HepG2 (cell line): Measurements from ENCODE around the gene SOCS1. TPM values are rescaled to one million over a fixed set of nuclear protein-coding genes. Genes with fewer than 3 reads are reported as not detected.
A peak's percentile ranks its signal among the peaks of the same experiment; 100 is the strongest.

Experiments
- ARNTL ChIP-seq: sonication (generic); formaldehyde crosslinking; IDR thresholded peaks from 2 replicates; pipeline ENCODE4 v1.4.0; 2020; ENCODE audit warnings: mild to moderate bottlenecking, missing genetic modification reagents
- CEBPB ChIP-seq: IDR thresholded peaks from 2 replicates; pipeline ENCODE4 v1.6.1; 2011; ENCODE audit warnings: low read depth, low read length, improper control_type of control experiment, borderline replicate concordance
- CEBPG ChIP-seq: IDR thresholded peaks from 2 replicates; pipeline ENCODE4 v1.6.1; 2016
- ETV5 ChIP-seq: IDR thresholded peaks from 2 replicates; pipeline ENCODE4 v1.6.1; 2018; ENCODE audit warnings: missing biosample characterization, missing genetic modification reagents, inconsistent platforms, borderline replicate concordance
- FOXK1 ChIP-seq: sonication (generic); formaldehyde crosslinking; IDR thresholded peaks from 2 replicates; pipeline ENCODE4 v1.4.0; 2020; ENCODE audit warnings: low read depth, missing genetic modification reagents, borderline replicate concordance
- GFI1 ChIP-seq: sonication (generic); formaldehyde crosslinking; IDR thresholded peaks from 2 replicates; pipeline ENCODE4 v1.5.0; 2020; ENCODE audit warnings: missing genetic modification reagents, mild to moderate bottlenecking, borderline replicate concordance
- GTF2F1 ChIP-seq: fragments of 150-350 bp; IDR thresholded peaks from 2 replicates; pipeline ENCODE4 v1.6.1; 2014; ENCODE audit warnings: low read length
- HDAC1 ChIP-seq: sonication (generic); formaldehyde crosslinking; IDR thresholded peaks from 2 replicates; pipeline ENCODE4 v1.5.1; 2020; ENCODE audit warnings: mild to moderate bottlenecking, missing genetic modification reagents
- HNF4A ChIP-seq: sonication (generic); formaldehyde crosslinking; IDR thresholded peaks from 2 replicates; pipeline ENCODE4 v1.4.0; 2020; ENCODE audit warnings: missing genetic modification reagents
- HNRNPL ChIP-seq: fragments of 200-400 bp; formaldehyde crosslinking; IDR thresholded peaks from 2 replicates; pipeline ENCODE4 v1.6.1; 2017; ENCODE audit warnings: mild to moderate bottlenecking, low read depth, low read length
- IRF2 ChIP-seq: IDR thresholded peaks from 2 replicates; pipeline ENCODE4 v1.6.1; 2018; ENCODE audit warnings: missing genetic modification reagents, missing compliant biosample characterization
- ISX ChIP-seq: sonication (generic); formaldehyde crosslinking; conservative IDR thresholded peaks from 2 replicates; pipeline ENCODE4 v1.5.0; 2020; ENCODE audit warnings: missing genetic modification reagents
- TEAD3 ChIP-seq: optimal IDR thresholded peaks from 2 replicates; pipeline ENCODE3; 2016; ENCODE audit warnings: borderline replicate concordance
- TGIF2 ChIP-seq: IDR thresholded peaks from 2 replicates; pipeline ENCODE4 v1.6.1; 2016; ENCODE audit warnings: control low read depth, missing compliant biosample characterization
- ZFP62 ChIP-seq: sonication (generic); formaldehyde crosslinking; IDR thresholded peaks from 2 replicates; pipeline ENCODE4 v1.4.0; 2020; ENCODE audit warnings: missing genetic modification reagents
- ZMYM2 ChIP-seq: sonication (generic); formaldehyde crosslinking; IDR thresholded peaks from 2 replicates; pipeline ENCODE4 v1.8.0; 2022; ENCODE audit warnings: mild to moderate bottlenecking, missing genetic modification reagents
- ZNF30 ChIP-seq: sonication (generic); formaldehyde crosslinking; IDR thresholded peaks from 2 replicates; pipeline ENCODE4 v1.5.0; 2020; ENCODE audit warnings: mild to moderate bottlenecking, missing genetic modification reagents
- ZNF619 ChIP-seq: sonication (generic); formaldehyde crosslinking; IDR thresholded peaks from 2 replicates; pipeline ENCODE4 v1.4.0; 2020; ENCODE audit warnings: mild to moderate bottlenecking, missing genetic modification reagents
- polyA plus RNA-seq, 8 experiments: library from polyadenylated mRNA; depleted of rRNA in 3 of 8; stranded (reverse) in 7 of 8; unstranded in 1 of 8; fragments of >200 nt; fragmentation: Illumina TruSeq in 4 of 8; extraction: Trizol in 4 of 8; gene quantifications; 2 replicates each; pipeline versions ENCODE4 v1.2.1 to v1.2.3, GENCODE V29; 2011 to 2016; ENCODE audit warnings: low read depth in 4 of 8, missing spikeins in 1 of 8, mixed read lengths in 1 of 8; ENCODE audit not compliant: insufficient read depth in 1 of 8
- total RNA-seq, 5 experiments: library from RNA; depleted of rRNA; stranded (reverse); fragments of >200 nt; fragmentation: Illumina TruSeq; extraction: Trizol; gene quantifications; 2 replicates each; pipeline ENCODE4 v1.2.3, GENCODE V29; 2016; ENCODE audit warnings: low read depth in 1 of 5
- TF ChIP-seq, protein P1 (sequence below): sonication (generic); formaldehyde crosslinking; IDR thresholded peaks from 2 replicates; pipeline ENCODE4 v1.4.0; 2020; ENCODE audit warnings: low read depth, missing genetic modification reagents
- TF ChIP-seq, protein P2 (sequence below): sonication (generic); formaldehyde crosslinking; IDR thresholded peaks from 2 replicates; pipeline ENCODE4 v1.8.0; 2022; ENCODE audit warnings: mild to moderate bottlenecking, missing genetic modification reagents; ENCODE audit not compliant: insufficient replicate concordance
- TF ChIP-seq, protein P3 (sequence below): sonication (generic); formaldehyde crosslinking; IDR thresholded peaks from 2 replicates; pipeline ENCODE4 v1.4.0; 2020; ENCODE audit warnings: missing genetic modification reagents
- TF ChIP-seq, protein P4 (sequence below): sonication (generic); formaldehyde crosslinking; IDR thresholded peaks from 2 replicates; pipeline ENCODE4 v1.4.0; 2020; ENCODE audit warnings: missing genetic modification reagents

The SOCS1 gene
- total and polyA plus RNA-seq, 2 of the 13 experiments (the other 11 are each of a cell fraction or from before 2014, with no cell fraction given) = 5.3 to 6.3 TPM

- TF ChIP-seq ETV5 (CRISPR knock-in tag) (peak; percentile 34; the same call in 1 of the 2 replicates), CEBPG (CRISPR knock-in tag) (peak; percentile 66), FOXK1 (CRISPR knock-in tag) (peak; percentile 61; the same call in 1 of the 2 replicates), HDAC1 (CRISPR knock-in tag) (peak; percentile 44; the same call in 1 of the 2 replicates), ARNTL (0 out of 2 replicates have a peak, but pooled peaks have one; percentile 46), HNRNPL (peak; percentile 78), HNF4A (peak; percentile 80), ISX (CRISPR knock-in tag) (no peak), GFI1 (CRISPR knock-in tag) (peak; percentile 69; the same call in 1 of the 2 replicates), ZNF619 (no peak), ZMYM2 (CRISPR knock-in tag) (0 out of 2 replicates have a peak, but pooled peaks have one; percentile 13), ZFP62 (CRISPR knock-in tag) (no peak), CEBPB (peak; percentile 85; the same call in 1 of the 2 replicates), TEAD3 (CRISPR knock-in tag) (no peak), TGIF2 (CRISPR knock-in tag) (peak; percentile 90), IRF2 (CRISPR knock-in tag) (no peak), GTF2F1 (no peak), ZNF30 (CRISPR knock-in tag) (no peak)
- TF ChIP-seq, protein P1, sequence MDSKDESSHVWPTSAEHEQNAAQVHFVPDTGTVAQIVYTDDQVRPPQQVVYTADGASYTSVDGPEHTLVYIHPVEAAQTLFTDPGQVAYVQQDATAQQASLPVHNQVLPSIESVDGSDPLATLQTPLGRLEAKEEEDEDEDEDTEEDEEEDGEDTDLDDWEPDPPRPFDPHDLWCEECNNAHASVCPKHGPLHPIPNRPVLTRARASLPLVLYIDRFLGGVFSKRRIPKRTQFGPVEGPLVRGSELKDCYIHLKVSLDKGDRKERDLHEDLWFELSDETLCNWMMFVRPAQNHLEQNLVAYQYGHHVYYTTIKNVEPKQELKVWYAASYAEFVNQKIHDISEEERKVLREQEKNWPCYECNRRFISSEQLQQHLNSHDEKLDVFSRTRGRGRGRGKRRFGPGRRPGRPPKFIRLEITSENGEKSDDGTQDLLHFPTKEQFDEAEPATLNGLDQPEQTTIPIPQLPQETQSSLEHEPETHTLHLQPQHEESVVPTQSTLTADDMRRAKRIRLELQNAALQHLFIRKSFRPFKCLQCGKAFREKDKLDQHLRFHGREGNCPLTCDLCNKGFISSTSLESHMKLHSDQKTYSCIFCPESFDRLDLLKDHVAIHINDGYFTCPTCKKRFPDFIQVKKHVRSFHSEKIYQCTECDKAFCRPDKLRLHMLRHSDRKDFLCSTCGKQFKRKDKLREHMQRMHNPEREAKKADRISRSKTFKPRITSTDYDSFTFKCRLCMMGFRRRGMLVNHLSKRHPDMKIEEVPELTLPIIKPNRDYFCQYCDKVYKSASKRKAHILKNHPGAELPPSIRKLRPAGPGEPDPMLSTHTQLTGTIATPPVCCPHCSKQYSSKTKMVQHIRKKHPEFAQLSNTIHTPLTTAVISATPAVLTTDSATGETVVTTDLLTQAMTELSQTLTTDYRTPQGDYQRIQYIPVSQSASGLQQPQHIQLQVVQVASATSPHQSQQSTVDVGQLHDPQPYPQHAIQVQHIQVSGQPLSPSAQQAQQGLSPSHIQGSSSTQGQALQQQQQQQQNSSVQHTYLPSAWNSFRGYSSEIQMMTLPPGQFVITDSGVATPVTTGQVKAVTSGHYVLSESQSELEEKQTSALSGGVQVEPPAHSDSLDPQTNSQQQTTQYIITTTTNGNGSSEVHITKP = no peak; the same call in 1 of the 2 replicates
- TF ChIP-seq, protein P2, sequence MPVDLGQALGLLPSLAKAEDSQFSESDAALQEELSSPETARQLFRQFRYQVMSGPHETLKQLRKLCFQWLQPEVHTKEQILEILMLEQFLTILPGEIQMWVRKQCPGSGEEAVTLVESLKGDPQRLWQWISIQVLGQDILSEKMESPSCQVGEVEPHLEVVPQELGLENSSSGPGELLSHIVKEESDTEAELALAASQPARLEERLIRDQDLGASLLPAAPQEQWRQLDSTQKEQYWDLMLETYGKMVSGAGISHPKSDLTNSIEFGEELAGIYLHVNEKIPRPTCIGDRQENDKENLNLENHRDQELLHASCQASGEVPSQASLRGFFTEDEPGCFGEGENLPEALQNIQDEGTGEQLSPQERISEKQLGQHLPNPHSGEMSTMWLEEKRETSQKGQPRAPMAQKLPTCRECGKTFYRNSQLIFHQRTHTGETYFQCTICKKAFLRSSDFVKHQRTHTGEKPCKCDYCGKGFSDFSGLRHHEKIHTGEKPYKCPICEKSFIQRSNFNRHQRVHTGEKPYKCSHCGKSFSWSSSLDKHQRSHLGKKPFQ = no peak
- TF ChIP-seq, protein P3, sequence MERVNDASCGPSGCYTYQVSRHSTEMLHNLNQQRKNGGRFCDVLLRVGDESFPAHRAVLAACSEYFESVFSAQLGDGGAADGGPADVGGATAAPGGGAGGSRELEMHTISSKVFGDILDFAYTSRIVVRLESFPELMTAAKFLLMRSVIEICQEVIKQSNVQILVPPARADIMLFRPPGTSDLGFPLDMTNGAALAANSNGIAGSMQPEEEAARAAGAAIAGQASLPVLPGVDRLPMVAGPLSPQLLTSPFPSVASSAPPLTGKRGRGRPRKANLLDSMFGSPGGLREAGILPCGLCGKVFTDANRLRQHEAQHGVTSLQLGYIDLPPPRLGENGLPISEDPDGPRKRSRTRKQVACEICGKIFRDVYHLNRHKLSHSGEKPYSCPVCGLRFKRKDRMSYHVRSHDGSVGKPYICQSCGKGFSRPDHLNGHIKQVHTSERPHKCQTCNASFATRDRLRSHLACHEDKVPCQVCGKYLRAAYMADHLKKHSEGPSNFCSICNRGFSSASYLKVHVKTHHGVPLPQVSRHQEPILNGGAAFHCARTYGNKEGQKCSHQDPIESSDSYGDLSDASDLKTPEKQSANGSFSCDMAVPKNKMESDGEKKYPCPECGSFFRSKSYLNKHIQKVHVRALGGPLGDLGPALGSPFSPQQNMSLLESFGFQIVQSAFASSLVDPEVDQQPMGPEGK (CRISPR knock-in tag) = peak; percentile 78
- TF ChIP-seq, protein P4, sequence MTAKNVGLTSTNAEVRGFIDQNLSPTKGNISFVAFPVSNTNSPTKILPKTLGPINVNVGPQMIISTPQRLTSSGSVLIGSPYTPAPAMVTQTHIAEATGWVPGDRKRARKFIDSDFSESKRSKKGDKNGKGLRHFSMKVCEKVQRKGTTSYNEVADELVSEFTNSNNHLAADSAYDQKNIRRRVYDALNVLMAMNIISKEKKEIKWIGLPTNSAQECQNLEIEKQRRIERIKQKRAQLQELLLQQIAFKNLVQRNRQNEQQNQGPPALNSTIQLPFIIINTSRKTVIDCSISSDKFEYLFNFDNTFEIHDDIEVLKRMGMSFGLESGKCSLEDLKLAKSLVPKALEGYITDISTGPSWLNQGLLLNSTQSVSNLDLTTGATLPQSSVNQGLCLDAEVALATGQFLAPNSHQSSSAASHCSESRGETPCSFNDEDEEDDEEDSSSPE = no peak
Measured at GRCh38 chr16:11205754-11206581, 50.0 kb downstream of the SOCS1 start (continued).
